ENCODE results near the gene DPP3. TPM values are rescaled to one million over a fixed set of nuclear protein-coding genes. Genes with fewer than 3 reads are reported as not detected.
"Not testable (repeated sequence)": the region's sequence is repeated elsewhere in the genome, so short reads cannot be mapped to it uniquely, and the experiment has no call there.

DPP3 gene
- total RNA-seq, 4 donors from 2014 or later, result 12.2 to 23.0 (median 22.2) TPM

DNA sequence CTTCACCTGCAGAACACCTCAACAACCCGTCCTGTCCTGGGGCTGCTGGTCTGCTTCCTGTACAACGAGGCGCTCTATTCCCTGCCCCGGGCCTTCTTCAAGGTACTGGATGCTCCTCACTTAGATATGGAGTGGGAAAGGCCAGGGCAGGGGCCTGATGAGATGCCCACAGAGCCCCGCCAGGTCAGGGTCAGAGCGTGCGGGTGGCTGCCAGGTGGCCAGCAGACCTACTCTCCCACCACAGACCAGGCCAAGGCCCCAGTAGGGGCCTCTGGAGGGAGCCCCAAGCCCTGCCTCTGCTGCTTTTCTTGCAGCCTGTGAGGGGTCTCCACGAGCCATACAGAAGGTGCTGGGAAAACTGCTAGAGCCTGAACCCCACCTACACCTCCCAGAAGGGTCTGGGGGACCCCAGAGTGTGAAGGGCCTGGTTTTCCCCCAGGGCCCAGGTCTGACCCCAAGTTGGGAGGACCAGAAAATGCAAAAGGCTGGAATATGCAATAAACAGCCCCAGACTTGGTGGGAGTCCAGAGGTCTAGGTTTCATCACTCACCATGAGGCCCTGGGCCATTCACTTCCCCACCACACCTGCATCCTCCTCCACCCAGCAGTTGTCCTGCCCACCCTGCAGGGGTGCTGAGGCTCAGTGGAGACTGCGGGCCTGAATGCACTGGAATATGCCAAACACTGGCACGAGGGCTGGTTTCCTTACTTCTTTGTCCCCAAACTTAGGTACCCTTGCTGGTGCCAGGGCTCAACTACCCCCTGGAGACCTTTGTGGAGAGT is 50.9 kb downstream of the DPP3 start:
- no peak for DNase-seq (ENCODE audit: low spot score in 2 of 2)
- TF ChIP-seq, protein P1, sequence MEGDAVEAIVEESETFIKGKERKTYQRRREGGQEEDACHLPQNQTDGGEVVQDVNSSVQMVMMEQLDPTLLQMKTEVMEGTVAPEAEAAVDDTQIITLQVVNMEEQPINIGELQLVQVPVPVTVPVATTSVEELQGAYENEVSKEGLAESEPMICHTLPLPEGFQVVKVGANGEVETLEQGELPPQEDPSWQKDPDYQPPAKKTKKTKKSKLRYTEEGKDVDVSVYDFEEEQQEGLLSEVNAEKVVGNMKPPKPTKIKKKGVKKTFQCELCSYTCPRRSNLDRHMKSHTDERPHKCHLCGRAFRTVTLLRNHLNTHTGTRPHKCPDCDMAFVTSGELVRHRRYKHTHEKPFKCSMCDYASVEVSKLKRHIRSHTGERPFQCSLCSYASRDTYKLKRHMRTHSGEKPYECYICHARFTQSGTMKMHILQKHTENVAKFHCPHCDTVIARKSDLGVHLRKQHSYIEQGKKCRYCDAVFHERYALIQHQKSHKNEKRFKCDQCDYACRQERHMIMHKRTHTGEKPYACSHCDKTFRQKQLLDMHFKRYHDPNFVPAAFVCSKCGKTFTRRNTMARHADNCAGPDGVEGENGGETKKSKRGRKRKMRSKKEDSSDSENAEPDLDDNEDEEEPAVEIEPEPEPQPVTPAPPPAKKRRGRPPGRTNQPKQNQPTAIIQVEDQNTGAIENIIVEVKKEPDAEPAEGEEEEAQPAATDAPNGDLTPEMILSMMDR (IDR thresholded peaks at IDR 0.05), result no peak
- TF ChIP-seq EP300 (IDR thresholded peaks at IDR 0.05), result no peak
- no peak for TF ChIP-seq POLR2A (IDR thresholded peaks at IDR 0.05)
- TF ChIP-seq POLR2AphosphoS5 (IDR thresholded peaks at IDR 0.05), result no peak
- Histone ChIP-seq H3K4me3 (no peak overlapping the region), H3K27ac (no peak overlapping the region), H3K9me3 (no peaks in the 10 kb centered on the region), H3K36me3 (peaks cover 70% of the 10 kb centered on the region), H3K27me3 (no peaks in the 10 kb centered on the region), H3K4me1 (no peaks in the 10 kb centered on the region)
- WGBS, result 86% methylated on average over 10 of the region's 10 CpGs

DNA sequence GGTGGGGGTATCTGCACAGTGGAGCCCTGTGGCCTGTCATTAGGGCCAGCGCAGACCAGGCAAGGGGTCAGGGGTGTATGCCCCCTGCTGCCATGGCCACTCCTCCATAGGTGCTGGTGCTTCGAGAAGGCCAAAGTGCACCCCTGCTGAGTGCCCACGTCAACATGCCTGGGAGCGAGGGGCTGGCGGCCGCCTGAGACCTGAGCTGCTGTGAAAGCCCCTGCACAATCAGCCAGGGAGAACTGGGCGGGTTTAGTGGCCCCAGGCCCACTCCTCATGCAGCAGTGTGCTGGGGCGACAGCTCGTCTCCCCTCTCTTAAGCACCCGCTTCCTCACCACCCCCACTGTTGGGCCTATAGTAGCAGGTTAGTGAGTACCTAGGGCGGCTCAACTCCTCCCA is 51.6 kb downstream of the DPP3 start:
- H3K27ac ChIP-seq, result no peak overlapping the region
- H3K4me1 ChIP-seq, result no peaks in the 10 kb centered on the region
- peaks cover 73% of the 10 kb centered on the region for H3K36me3 ChIP-seq
- TF ChIP-seq POLR2A (IDR thresholded peaks at IDR 0.05) (no peak), EP300 (IDR thresholded peaks at IDR 0.05) (no peak), POLR2AphosphoS5 (IDR thresholded peaks at IDR 0.05) (no peak)
- TF ChIP-seq, protein P1 (IDR thresholded peaks at IDR 0.05), result no peak
- no peaks in the 10 kb centered on the region for H3K9me3 ChIP-seq
- no peak overlapping the region for H3K4me3 ChIP-seq
- no peaks in the 10 kb centered on the region for H3K27me3 ChIP-seq
- WGBS, result 96% methylated on average over 9 of the region's 11 CpGs
- no peak for DNase-seq (ENCODE audit: low spot score in 2 of 2)

DNA sequence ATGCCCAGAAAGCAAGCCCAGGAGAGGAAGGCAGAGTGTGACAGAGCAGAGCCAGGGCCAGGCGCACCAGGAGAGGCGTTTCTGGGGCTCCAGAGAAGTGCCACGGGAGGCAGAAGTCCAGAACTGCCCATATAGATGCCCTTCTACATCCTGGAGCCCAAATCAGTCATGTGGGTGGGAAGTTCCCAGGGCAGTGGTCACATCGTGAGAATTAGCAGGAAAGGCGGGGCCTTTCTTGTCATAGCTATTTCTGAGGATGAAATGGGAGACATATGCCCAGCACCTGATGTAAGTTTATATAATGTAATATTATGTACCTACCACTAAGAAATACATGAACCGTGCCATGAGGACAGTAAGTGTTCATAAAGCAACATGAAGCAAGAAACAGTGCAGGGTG is 52.5 kb downstream of the DPP3 start:
- no peaks in the 10 kb centered on the region for H3K27me3 ChIP-seq
- H3K9me3 ChIP-seq, result no peaks in the 10 kb centered on the region
- WGBS, result 72% methylated on average over 6 of the region's 6 CpGs
- peaks cover 73% of the 10 kb centered on the region for H3K36me3 ChIP-seq
- no peak overlapping the region for H3K4me3 ChIP-seq
- TF ChIP-seq EP300 (IDR thresholded peaks at IDR 0.05), result no peak
- no peak for TF ChIP-seq POLR2A (IDR thresholded peaks at IDR 0.05)
- TF ChIP-seq, protein P1 (IDR thresholded peaks at IDR 0.05), result no peak
- TF ChIP-seq POLR2AphosphoS5 (IDR thresholded peaks at IDR 0.05), result no peak
- DNase-seq (ENCODE audit: low spot score in 2 of 2), result no peak
- no peaks in the 10 kb centered on the region for H3K4me1 ChIP-seq
- no peak overlapping the region for H3K27ac ChIP-seq

DNA sequence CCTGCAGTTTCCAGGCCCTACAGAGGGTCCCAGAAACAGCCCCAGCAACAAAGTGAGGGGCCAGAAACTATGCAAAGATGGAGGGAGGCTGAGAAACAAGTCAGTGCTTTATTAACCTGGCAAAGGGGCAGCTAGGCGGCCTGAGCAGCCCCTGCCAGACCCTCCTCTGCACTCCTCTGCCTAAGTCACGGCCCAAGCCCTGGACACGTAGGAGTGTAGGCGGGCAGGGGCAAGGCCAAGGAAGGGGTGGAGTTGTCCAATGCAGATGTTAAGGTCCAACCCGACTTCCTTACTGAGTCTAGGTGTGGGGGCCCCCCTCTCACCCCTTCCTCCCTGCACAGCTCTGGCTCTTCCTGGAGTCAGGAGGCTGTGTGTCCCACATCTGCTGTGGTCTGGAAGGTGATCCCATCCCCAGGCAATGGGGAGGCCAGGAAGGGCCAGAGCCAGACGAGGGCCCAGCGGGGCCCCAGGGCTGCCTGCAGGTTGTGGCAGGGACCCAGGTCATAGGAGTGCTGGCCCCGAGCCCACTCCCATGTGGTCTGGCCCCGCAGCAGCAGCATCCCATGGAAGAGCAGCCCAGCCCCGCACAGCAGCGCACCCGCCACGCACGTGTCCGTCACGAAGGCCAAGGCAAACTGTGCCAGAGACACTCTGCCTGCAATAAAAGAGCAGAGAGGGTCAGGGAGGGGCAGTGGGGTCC is 59.1 kb downstream of the DPP3 start:
- no peak for DNase-seq (ENCODE audit: low spot score in 2 of 2)
- WGBS, result 82% methylated on average over 16 of the region's 16 CpGs
- TF ChIP-seq, protein P1 (IDR thresholded peaks at IDR 0.05), result no peak
- TF ChIP-seq EP300 (IDR thresholded peaks at IDR 0.05) (no peak), POLR2AphosphoS5 (IDR thresholded peaks at IDR 0.05) (no peak), POLR2A (IDR thresholded peaks at IDR 0.05) (no peak)
- Histone ChIP-seq H3K27me3 (no peaks in the 10 kb centered on the region), H3K27ac (no peak overlapping the region), H3K9me3 (no peaks in the 10 kb centered on the region), H3K4me3 (no peak overlapping the region), H3K36me3 (peaks cover 67% of the 10 kb centered on the region), H3K4me1 (peaks cover 16% of the 10 kb centered on the region)

DNA sequence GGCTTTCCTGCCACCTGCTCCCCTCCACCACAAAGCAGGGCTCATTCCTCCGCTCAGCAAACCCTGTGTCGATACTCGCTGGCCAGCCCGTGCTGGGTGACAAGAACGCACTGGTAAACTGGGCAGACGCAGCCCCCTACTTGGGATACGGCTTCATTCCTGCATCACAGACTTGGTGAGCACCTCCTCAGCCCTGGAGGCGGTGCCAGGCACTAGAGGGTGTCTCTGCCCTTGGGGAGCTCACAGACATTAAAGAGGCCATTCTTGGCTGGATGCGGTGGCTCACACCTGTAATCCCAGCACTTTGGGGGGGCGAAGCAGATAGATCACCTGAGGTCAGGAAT is 59.6 kb downstream of the DPP3 start:
- H3K27ac ChIP-seq, result no peak overlapping the region
- H3K4me3 ChIP-seq, result no peak overlapping the region
- DNase-seq (ENCODE audit: low spot score in 2 of 2), result no peak
- H3K36me3 ChIP-seq, result peaks cover 66% of the 10 kb centered on the region
- 98% methylated on average over 9 of the region's 10 CpGs for WGBS
- no peaks in the 10 kb centered on the region for H3K9me3 ChIP-seq
- TF ChIP-seq POLR2AphosphoS5 (IDR thresholded peaks at IDR 0.05) (no peak), EP300 (IDR thresholded peaks at IDR 0.05) (no peak), POLR2A (IDR thresholded peaks at IDR 0.05) (no peak)
- TF ChIP-seq, protein P1 (IDR thresholded peaks at IDR 0.05), result no peak
- no peaks in the 10 kb centered on the region for H3K27me3 ChIP-seq
- peaks cover 21% of the 10 kb centered on the region for H3K4me1 ChIP-seq

DNA sequence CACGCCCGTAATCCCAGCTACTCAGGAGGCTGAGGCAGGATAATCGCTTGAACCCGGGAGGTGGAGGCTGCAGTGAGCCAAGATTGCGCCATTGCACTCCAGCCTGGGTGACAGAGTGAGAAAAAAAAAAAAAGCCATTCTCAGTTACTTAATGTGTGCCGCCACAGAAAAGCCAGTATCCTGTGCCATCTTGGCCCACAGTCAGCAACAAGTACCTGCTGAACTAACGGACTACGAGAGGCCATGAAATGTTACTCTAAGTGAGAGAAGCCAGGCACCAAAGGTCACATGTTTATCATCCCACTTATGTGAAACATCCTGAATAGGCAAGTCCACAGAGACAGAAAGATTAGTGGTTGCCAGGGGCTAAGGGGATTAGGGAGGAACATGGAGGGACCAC is 60.4 kb downstream of the DPP3 start:
- H3K36me3 ChIP-seq, result peaks cover 60% of the 10 kb centered on the region
- WGBS, result 82% methylated on average over 8 of the region's 8 CpGs

More for the DNA sequence above, 60.4 kb downstream of the DPP3 start:
- not testable (repeated sequence) for H3K27me3 ChIP-seq; H3K9me3 ChIP-seq; DNase-seq (ENCODE audit: low spot score in 2 of 2); H3K27ac ChIP-seq; H3K4me3 ChIP-seq
- H3K4me1 ChIP-seq, result peaks cover 29% of the 10 kb centered on the region

All from suprapubic skin (tissue), 4 donors.